Cardiac septum (tissue), 1 donor: ENCODE data around the gene JPH4. TPM values are rescaled to one million over a fixed set of nuclear protein-coding genes. Genes with fewer than 3 reads are reported as not detected.
A peak's percentile ranks its signal among the peaks of the same experiment; 100 is the strongest.

ENCODE experiments used
- DNase-seq: peaks from one replicate; pipeline ENCODE4 v3.0.0-alpha.2; 2020; ENCODE audit warnings: low spot score
- intact Hi-C: fragments of 100-400 bp; cut with DNase I; formaldehyde crosslinking; loops from one replicate; pipeline ENCODE4 v1.14.0; 2022
- total RNA-seq: library from RNA; stranded (reverse); fragmentation: NEBNext Ultra II Directional; extraction: Animal tissue kit (Norgen Biotek cat#: 25700); gene quantifications from one replicate; pipeline ENCODE4 v1.2.1, GENCODE V29; 2021
- donor health status: DM: no; HTN: no; CAD: no.

JPH4 gene
- total RNA-seq, 1 donor from 2014 or later: 0.19 TPM

- DNase-seq: no peak
- intact Hi-C loops: no loop called here
Measured at GRCh38 chr14:23582906-23583760, 4.5 kb upstream of the JPH4 start.

- intact Hi-C loops: no loop called here
- no peak for DNase-seq
Measured at GRCh38 chr14:23580948-23581281, 2.3 kb upstream of the JPH4 start.

GRCh38 chr14:23580152-23580926 is 1.7 kb upstream of the JPH4 start:
- peak; percentile 27 for DNase-seq
- intact Hi-C loops: no loop called here

GRCh38 chr14:23579739-23580138 is 1.1 kb upstream of the JPH4 start:
- intact Hi-C loops: no loop called here
- DNase-seq: peak; percentile 10

GRCh38 chr14:23579311-23579630 is 681 bp upstream of the JPH4 start:
- peak; percentile 44 for DNase-seq
- intact Hi-C loops: no loop called here

- intact Hi-C loops: no loop called here
- peak; percentile 74 for DNase-seq
Measured at GRCh38 chr14:23577710-23578392, 739 bp downstream of the JPH4 start.

- intact Hi-C loops: no loop called here
- peak; percentile 73 for DNase-seq
Measured at GRCh38 chr14:23577004-23577681, 1.4 kb downstream of the JPH4 start.

- peak; percentile 43 for DNase-seq
- intact Hi-C loops: no loop called here
Measured at GRCh38 chr14:23573384-23574015, 5.1 kb downstream of the JPH4 start.

GRCh38 chr14:23572836-23573235 is 5.8 kb downstream of the JPH4 start:
- DNase-seq: peak; percentile 31
- intact Hi-C loops: no loop called here

GRCh38 chr14:23572524-23572828 is 6.1 kb downstream of the JPH4 start:
- intact Hi-C loops: no loop called here
- DNase-seq: no peak

- intact Hi-C loops: no loop called here
- DNase-seq: no peak
Measured at GRCh38 chr14:23571701-23572523, 6.7 kb downstream of the JPH4 start.

- DNase-seq: no peak
- intact Hi-C loops: no loop called here
Measured at GRCh38 chr14:23570806-23571483, 7.6 kb downstream of the JPH4 start.

GRCh38 chr14:23569443-23570151 is 9.0 kb downstream of the JPH4 start:
- DNase-seq: no peak
- intact Hi-C loops: no loop called here

- no peak for DNase-seq
- intact Hi-C loops: no loop called here
Measured at GRCh38 chr14:23568600-23569331, 9.8 kb downstream of the JPH4 start.

- DNase-seq: no peak
- intact Hi-C loops: no loop called here
Measured at GRCh38 chr14:23568021-23568599, 10.5 kb downstream of the JPH4 start.

GRCh38 chr14:23567186-23568020 is 11.2 kb downstream of the JPH4 start, which contains the start of gene AP1G2:
AP1G2 (minus strand) TSS chr14:23567791; CDS start chr14:23567314, 477 bp downstream.
- intact Hi-C loops: no loop called here
- peak; percentile 94 for DNase-seq
